WI38 (cell line): Measurements from ENCODE around the gene ITGA2B.
A peak's percentile ranks its signal among the peaks of the same experiment; 100 is the strongest.
"Not testable (repeated sequence)": the region's sequence is repeated elsewhere in the genome, so short reads cannot be mapped to it uniquely, and the experiment has no call there.

Experiments
- H3K4me3 ChIP-seq: 2 replicates; pipeline ENCODE4 v1.5.1; 2011; ENCODE audit warnings: low read depth, mild to moderate bottlenecking, control low read depth, low read length
- CTCF ChIP-seq: IDR thresholded peaks from 2 replicates; pipeline ENCODE4 v1.5.1; 2012; ENCODE audit warnings: low read depth, mild to moderate bottlenecking, control low read depth, low read length

The ITGA2B gene

GRCh38 chr17:44338702-44339101 is 50.7 kb downstream of the ITGA2B start:
- no peak for TF ChIP-seq CTCF
- no peak overlapping the region for H3K4me3 ChIP-seq

GRCh38 chr17:44335968-44336367 is 53.5 kb downstream of the ITGA2B start:
- no peak for TF ChIP-seq CTCF
- H3K4me3 ChIP-seq, result no peak overlapping the region

GRCh38 chr17:44335564-44335963 is 53.9 kb downstream of the ITGA2B start:
- TF ChIP-seq CTCF, result no peak
- no peak overlapping the region for H3K4me3 ChIP-seq

- no peak for TF ChIP-seq CTCF
- H3K4me3 ChIP-seq, result no peak overlapping the region
Measured at GRCh38 chr17:44334727-44335126, 54.7 kb downstream of the ITGA2B start.

- no peak overlapping the region for H3K4me3 ChIP-seq
- no peak for TF ChIP-seq CTCF
Measured at GRCh38 chr17:44334315-44334714, 55.1 kb downstream of the ITGA2B start.

DNA sequence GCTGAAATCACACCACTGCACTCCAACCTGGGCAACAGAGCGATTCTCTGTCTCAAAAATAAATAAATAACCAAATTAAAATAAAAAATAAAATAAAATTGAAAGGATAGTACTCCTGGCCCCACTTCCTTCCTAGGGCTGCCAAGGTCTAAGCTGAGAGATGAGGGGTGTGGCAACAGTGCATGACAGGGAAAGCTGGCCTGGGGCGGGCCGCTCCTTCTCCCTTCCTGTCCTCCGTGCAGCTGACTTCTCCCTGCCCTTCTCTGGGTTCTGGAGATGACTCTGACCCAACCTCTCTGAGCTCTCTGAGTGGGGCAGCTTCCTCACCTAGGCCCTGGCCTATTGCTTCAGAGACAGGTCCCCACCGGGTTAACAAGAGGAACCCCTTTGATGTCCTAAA is 56.1 kb downstream of the ITGA2B start:
- H3K4me3 ChIP-seq, result no peak overlapping the region
- no peak for TF ChIP-seq CTCF

DNA sequence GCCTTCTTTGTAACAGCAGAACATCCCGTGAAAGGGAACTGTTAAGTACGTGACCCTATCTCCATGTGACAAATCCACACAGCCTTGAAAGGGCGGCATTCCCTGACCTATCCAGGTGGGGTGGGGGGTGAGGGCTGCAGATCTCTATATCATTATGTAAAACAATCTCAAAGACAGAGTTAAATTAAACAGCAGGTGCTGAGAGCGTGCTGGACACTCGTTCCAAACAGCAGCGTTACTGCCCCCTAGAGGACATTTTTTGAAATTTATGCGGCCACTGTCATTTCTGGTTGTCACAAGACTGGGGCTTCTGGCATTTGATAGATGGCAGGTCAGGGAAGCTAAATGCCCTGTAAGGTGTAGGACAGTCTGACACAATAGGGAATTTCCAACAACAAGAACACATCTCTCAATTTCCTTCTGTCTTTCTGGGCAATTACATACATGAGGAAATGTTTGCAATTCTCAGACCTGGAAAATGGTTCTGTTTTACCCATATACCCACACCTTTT is 58.1 kb downstream of the ITGA2B start:
- no peak overlapping the region for H3K4me3 ChIP-seq
- peak; percentile 61; the same call in 1 of the 2 replicates for TF ChIP-seq CTCF

GRCh38 chr17:44330263-44330662 is 59.2 kb downstream of the ITGA2B start:
- not testable (repeated sequence) for H3K4me3 ChIP-seq

- H3K4me3 ChIP-seq, result not testable (repeated sequence)
Measured at GRCh38 chr17:44329516-44329915, 59.9 kb downstream of the ITGA2B start.
